Large intestine (tissue), 3 donors: ENCODE measurements around the gene KIF21B. TPM values are rescaled to one million over a fixed set of nuclear protein-coding genes. Genes with fewer than 3 reads are reported as not detected.
A peak's percentile ranks its signal among the peaks of the same experiment; 100 is the strongest.

Experiments
- DNase-seq, 2 donors: peaks; one replicate each; pipeline versions ENCODE4 v3.0.0 to v3.0.0-alpha.2; 2013
- H3K27ac ChIP-seq: one replicate; pipeline ENCODE4 v1.5.1; 2013; ENCODE audit warnings: low read length
- H3K27me3 ChIP-seq: 2 replicates; pipeline ENCODE4 v1.6.1; 2013; ENCODE audit warnings: low read length; ENCODE audit not compliant: control insufficient read depth, insufficient read depth
- H3K36me3 ChIP-seq: 2 replicates; pipeline ENCODE4 v1.6.1; 2013; ENCODE audit warnings: low read length; ENCODE audit not compliant: control insufficient read depth, insufficient read depth
- H3K4me1 ChIP-seq: one replicate; pipeline ENCODE4 v1.6.1; 2013; ENCODE audit warnings: low read length; ENCODE audit not compliant: control insufficient read depth, insufficient read depth
- H3K4me3 ChIP-seq: one replicate; pipeline ENCODE4 v1.5.1; 2013; ENCODE audit warnings: low read length
- H3K9me3 ChIP-seq: one replicate; pipeline ENCODE4 v1.6.1; 2013; ENCODE audit warnings: mild to moderate bottlenecking, low read depth, low read length, moderate library complexity; ENCODE audit not compliant: control insufficient read depth
- WGBS: methylation state at CpG from one replicate; pipeline ENCODE4 v1.1.5; 2013; ENCODE audit warnings: low lambda C conversion rate; ENCODE audit not compliant: insufficient coverage; 5-methylcytosine and 5-hydroxymethylcytosine counted together
- polyA plus RNA-seq: library from polyadenylated mRNA; unstranded; fragments of 120-200 nt; gene quantifications from one replicate; pipeline ENCODE4 v1.2.1, GENCODE V29; 2013

The KIF21B gene
- polyA plus RNA-seq, 1 donor = 1.5 TPM

DNA sequence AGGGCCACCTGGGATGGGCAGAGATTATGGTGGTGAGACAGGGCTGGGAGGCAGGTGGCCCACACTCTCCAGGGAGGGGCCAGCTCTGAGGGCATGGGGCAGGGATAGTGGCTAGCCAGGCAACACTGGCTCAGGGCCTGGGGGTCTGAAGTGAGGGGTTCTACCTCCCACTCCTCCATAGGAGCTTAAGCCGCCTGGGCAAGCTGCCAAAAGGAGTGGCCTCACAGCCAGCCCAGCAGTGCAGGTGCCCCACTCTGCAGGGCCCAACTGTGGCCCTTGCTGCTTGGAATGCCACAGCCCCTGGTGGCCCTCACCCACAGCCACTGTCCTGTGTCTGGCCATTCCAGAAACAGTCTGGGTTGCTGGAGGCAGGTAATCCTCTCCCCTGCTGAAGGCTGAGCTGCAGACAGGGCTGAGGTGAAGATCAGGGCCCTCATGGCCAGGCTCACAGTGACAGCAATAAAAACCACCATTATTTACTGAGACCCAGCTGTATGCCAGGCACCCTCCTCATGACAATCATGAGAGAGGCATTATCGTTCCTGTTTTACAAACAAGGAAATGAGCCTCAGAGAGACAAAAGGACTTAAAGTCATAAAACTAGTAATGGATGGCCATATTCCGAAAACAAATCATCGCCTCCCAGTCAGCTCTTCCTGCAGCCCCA, 31.0 kb downstream of the KIF21B start:
- Histone ChIP-seq H3K9me3 (peaks cover 3% of the 10 kb centered on the region), H3K27me3 (no peaks in the 10 kb centered on the region), H3K4me1 (peaks cover 6% of the 10 kb centered on the region), H3K4me3 (no peak overlapping the region), H3K27ac (no peak overlapping the region), H3K36me3 (no peaks in the 10 kb centered on the region)
- DNase-seq = peak in 1 of 2 donors; percentile 25
- no CpG with 5 or more reads among the region's 4 CpGs for WGBS

DNA sequence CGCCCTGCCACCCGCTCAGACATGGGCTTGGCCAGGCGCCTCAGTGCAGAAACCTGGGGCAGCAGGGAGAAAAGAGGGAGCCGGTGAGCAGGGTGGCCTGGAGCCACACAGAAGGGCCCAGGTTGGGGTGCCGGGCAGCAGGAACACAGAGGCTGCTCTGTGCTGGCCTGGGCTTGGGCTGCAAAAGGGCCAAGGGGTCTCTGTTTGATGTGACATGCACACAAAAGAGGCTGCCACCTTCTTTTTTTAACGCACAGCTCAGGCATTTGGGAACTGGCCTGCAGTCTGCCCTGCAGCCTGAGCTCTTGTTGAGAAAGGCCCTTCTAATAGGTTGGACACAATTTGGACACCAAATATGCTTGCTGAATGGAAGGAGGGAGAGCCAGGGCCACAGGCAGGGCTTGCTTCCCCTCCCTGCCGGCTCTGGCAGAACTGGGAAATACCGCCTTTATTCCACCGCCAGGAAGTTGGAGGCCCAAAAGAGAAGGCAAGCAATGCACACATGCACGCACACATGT, 32.4 kb downstream of the KIF21B start:
- no peak for DNase-seq
- Histone ChIP-seq H3K4me1 (peaks cover 6% of the 10 kb centered on the region), H3K27me3 (no peaks in the 10 kb centered on the region), H3K4me3 (no peak overlapping the region), H3K9me3 (peaks cover 3% of the 10 kb centered on the region), H3K27ac (no peak overlapping the region), H3K36me3 (no peaks in the 10 kb centered on the region)
- no CpG with 5 or more reads among the region's 10 CpGs for WGBS

DNA sequence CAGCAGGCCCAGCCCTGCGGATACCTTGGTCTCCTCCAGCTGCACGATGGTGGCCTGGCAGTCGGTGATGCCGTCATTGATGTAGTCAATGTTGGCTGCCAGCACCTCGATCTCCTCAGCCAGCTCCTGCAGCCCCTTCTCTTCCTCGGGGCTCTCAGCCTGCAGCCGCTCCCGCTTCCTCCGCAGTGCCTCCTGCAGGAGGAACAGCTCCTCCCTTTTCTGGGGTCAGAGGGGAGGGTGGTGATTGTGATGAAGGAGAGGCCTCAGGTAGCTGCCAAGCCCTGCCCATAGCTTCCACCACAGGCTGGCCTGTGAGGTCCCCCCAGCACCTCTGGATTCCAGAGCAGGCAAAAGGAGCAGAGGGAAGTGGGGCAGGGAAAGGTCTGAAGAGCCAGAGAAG, 33.4 kb downstream of the KIF21B start:
- Histone ChIP-seq H3K9me3 (peaks cover 3% of the 10 kb centered on the region), H3K27me3 (no peaks in the 10 kb centered on the region), H3K27ac (no peak overlapping the region), H3K4me1 (peaks cover 6% of the 10 kb centered on the region), H3K36me3 (no peaks in the 10 kb centered on the region), H3K4me3 (no peak overlapping the region)
- WGBS = no CpG with 5 or more reads among the region's 9 CpGs
- DNase-seq = no peak

DNA sequence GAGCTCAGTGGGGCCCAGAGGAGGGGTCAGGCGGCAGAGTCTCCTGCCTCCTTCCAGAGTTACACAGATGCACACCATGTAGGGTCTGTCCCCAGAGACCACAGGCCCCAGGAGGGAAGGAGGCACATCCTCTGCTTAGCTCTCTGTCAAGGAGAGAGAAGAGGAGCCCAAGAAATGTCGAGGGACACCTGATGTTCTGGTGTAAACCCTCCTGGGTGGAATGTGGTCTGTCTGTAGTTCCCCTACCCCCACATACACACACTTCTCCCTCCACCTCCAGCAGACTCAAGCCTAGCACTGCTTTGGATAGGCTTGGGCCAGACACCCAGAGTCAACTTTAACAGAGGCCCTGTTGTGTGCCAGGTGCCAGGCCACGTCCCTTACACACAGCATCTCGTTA, 34.2 kb downstream of the KIF21B start:
- H3K4me3 ChIP-seq = no peak overlapping the region
- H3K27ac ChIP-seq = no peak overlapping the region
- DNase-seq = no peak
- H3K4me1 ChIP-seq = peaks cover 6% of the 10 kb centered on the region
- no CpG with 5 or more reads among the region's 4 CpGs for WGBS
- no peaks in the 10 kb centered on the region for H3K36me3 ChIP-seq
- H3K9me3 ChIP-seq = peaks cover 3% of the 10 kb centered on the region
- no peaks in the 10 kb centered on the region for H3K27me3 ChIP-seq

DNA sequence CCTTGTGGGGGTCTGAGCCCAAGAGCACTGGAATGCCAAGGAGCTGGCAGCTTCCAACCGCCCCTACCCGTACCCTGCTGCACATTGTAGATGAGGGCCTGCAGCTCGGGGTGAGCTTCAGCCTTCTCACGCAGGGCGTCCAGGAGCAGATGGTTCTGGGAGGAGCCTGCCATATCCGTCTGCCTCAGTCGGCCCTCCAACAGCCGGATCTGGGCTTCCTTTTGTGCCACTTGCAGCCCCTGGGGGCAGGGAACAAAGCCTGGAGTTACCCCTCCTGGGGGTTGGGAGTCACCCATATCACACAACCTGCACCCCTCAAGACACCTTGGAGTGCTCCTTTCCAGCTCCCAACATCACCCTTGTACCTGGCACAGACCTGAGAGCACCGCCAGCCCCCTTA, 34.8 kb downstream of the KIF21B start:
- WGBS = no CpG with 5 or more reads among the region's 9 CpGs

DNA sequence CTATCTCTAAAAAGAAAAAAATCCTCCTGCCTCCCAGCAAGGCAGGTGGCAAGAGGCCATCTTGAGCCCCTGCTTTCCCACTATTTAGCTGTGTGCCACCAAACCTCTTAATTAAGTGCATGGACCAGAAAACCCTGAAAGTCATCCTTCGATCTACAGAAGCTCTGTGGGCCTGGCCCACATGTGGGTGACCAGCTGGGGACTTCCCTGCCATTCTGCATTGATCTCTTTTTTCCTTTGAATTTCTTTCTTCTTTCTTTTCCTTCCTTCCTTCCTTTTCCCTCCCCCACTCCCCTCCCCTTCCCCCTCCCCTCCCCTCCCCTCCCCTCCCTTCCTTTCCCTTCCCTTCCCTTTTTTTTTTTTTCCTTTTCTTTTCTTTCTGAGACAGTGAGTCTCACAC, 38.0 kb downstream of the KIF21B start:
- no CpG with 5 or more reads among the region's 1 CpG for WGBS
- no peaks in the 10 kb centered on the region for H3K27me3 ChIP-seq
- no peaks in the 10 kb centered on the region for H3K4me1 ChIP-seq
- no peak overlapping the region for H3K27ac ChIP-seq
- H3K4me3 ChIP-seq = no peak overlapping the region
- peaks cover 3% of the 10 kb centered on the region for H3K9me3 ChIP-seq
- H3K36me3 ChIP-seq = no peaks in the 10 kb centered on the region
- no peak for DNase-seq

More for the DNA sequence above, 34.8 kb downstream of the KIF21B start:
- Histone ChIP-seq H3K27me3 (no peaks in the 10 kb centered on the region), H3K27ac (no peak overlapping the region), H3K4me1 (peaks cover 6% of the 10 kb centered on the region), H3K36me3 (no peaks in the 10 kb centered on the region), H3K4me3 (no peak overlapping the region), H3K9me3 (peaks cover 3% of the 10 kb centered on the region)
- DNase-seq = no peak

DNA sequence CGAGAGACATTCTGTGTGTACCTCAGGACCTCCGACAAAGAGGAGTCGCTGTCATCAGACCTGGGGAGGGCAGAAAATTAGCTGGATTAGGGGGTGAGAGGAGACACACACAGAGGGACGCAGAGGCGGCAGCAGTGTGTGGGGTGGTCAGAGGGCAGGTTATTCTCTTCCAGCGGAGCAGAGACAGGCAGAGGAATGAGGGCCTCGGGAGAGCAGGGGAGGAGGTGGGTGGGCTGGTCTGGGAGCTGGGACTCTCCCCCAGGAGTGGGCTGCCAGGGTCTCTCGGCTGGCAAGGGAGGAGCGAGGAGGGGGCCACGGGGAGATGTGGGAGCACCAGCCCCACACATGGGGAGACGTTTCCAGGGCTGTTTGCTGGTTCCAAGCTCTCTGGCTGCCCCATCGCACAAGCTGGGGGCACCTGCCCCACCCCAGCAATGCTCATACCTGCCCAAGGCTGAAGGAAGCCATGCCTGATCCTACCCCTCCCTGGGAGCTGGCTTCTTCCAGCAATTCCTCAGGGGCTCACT, 40.4 kb downstream of the KIF21B start:
- no peaks in the 10 kb centered on the region for H3K36me3 ChIP-seq
- 80% methylated on average over 2 of the region's 12 CpGs for WGBS
- H3K27me3 ChIP-seq = no peaks in the 10 kb centered on the region
- DNase-seq = no peak
- H3K9me3 ChIP-seq = no peaks in the 10 kb centered on the region
- no peaks in the 10 kb centered on the region for H3K4me1 ChIP-seq
- H3K4me3 ChIP-seq = no peak overlapping the region
- H3K27ac ChIP-seq = no peak overlapping the region

DNA sequence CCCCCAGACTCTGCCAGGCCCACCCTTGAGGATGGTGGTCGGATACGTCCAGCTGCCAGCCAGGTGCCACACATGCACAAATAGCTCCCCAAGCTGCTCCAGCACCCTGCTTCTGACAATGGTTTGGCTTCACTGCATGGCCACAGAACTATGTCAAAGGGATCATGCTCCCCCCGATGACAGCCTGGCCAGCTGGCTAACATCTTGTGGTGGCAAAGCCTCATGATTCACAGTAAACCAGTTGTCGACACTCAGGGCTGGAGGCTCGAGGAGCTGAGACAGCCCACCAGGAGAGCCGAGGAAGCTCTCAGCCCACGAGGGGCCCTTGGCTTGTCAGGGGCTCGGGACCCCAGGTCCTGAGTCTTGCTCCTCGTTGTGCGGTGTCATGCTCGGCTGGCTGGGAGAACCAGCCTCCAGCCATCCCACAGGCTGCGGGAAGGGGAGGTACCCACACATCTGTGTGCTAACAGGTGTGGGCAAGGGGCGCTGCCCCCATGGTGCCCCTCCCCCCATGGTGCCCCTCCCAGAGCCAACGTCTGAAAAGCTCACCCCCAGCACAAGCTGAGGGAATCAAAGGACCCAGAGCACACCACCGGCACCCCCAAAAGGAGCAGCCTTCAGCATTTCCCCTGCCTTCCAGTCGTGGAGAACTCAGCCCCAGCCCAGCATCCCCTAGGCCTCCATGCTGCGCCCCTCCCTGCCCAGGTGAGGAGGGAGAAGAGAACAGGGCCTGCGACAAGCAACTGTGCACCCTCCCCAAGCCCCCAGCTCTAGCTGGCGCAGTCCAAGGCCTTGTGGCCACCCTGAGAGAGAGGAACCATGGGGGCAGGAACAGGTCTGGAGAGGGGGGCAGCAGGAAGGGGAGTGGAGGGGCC, 41.2 kb downstream of the KIF21B start:
- no peaks in the 10 kb centered on the region for H3K36me3 ChIP-seq
- no peak for DNase-seq
- WGBS = no CpG with 5 or more reads among the region's 19 CpGs

DNA sequence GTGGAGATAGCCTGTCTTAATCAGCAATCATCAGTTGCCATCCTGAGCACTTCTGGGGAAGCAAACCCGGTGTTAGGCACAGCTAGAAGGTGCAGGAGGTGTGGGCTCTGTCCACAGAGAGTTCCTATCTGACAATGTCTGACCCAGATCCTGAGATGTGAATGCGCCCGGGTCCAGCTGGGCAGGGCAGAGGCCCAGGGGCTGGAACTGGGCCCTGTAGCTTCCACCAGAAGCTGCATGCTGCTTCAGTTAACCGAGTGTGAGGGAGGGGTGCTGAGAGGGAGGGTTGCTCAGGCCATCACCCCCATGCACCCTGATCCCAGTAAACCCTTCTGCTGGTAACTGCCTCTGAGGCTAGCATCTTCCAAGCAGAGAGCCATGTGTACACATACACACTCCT, 42.2 kb downstream of the KIF21B start:
- DNase-seq = no peak
- Histone ChIP-seq H3K27ac (no peak overlapping the region), H3K36me3 (no peaks in the 10 kb centered on the region), H3K27me3 (no peaks in the 10 kb centered on the region), H3K4me3 (no peak overlapping the region), H3K9me3 (no peaks in the 10 kb centered on the region), H3K4me1 (no peaks in the 10 kb centered on the region)
- WGBS = no CpG with 5 or more reads among the region's 4 CpGs

More for the DNA sequence above, 41.2 kb downstream of the KIF21B start:
- no peaks in the 10 kb centered on the region for H3K9me3 ChIP-seq
- no peak overlapping the region for H3K27ac ChIP-seq
- no peaks in the 10 kb centered on the region for H3K27me3 ChIP-seq
- no peaks in the 10 kb centered on the region for H3K4me1 ChIP-seq
- H3K4me3 ChIP-seq = no peak overlapping the region

DNA sequence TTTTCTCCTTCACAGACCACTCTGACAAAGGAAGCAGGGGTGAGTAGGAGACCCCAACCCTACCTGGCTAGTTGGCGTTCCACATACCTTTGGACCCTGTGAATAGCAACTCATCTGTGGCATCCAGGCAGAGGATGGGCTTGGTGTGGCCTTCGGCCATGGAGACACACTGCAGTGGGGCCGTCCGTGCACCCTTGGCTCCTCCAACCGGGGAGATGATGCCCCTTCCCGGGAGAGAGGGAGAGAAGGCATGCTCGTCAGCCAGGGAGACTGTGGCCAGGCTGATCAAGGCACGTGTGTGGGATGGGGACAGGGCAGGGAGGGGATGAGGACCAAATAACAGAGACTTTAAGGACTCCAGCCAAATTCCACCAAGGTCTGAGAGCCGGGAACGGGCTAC, 42.6 kb downstream of the KIF21B start:
- no peak for DNase-seq
- Histone ChIP-seq H3K36me3 (no peaks in the 10 kb centered on the region), H3K4me1 (no peaks in the 10 kb centered on the region), H3K27me3 (no peaks in the 10 kb centered on the region), H3K27ac (no peak overlapping the region), H3K4me3 (no peak overlapping the region), H3K9me3 (no peaks in the 10 kb centered on the region)
- no CpG with 5 or more reads among the region's 10 CpGs for WGBS
